PFSK-1 (cell line): ENCODE data around the gene DAPK1.

ENCODE experiments used
- POLR2AphosphoS5 ChIP-seq: IDR thresholded peaks from 2 replicates; pipeline ENCODE4 v1.6.1; 2012; ENCODE audit warnings: low read depth, mild to moderate bottlenecking, control low read depth, low read length, moderate library complexity
- SIN3A ChIP-seq: IDR thresholded peaks from 2 replicates; pipeline ENCODE4 v1.6.1; 2012; ENCODE audit warnings: mild to moderate bottlenecking, low read length, moderate library complexity, borderline replicate concordance; ENCODE audit not compliant: insufficient read depth
- TAF1 ChIP-seq: IDR thresholded peaks from 2 replicates; pipeline ENCODE4 v1.6.1; 2012; ENCODE audit warnings: low read length, control low read depth, borderline replicate concordance; ENCODE audit not compliant: insufficient read depth
- TF ChIP-seq, protein P1 (sequence below), 2 experiments: IDR thresholded peaks; 2 replicates each; pipeline versions ENCODE4 v1.6.1 to v1.8.0; 2011 to 2012; ENCODE audit warnings: low read depth in 2 of 2, low read length in 2 of 2, control low read depth in 1 of 2, inconsistent platforms in 1 of 2, mild to moderate bottlenecking in 1 of 2, moderate library complexity in 1 of 2; ENCODE audit not compliant: insufficient read depth in 1 of 2

DNA sequence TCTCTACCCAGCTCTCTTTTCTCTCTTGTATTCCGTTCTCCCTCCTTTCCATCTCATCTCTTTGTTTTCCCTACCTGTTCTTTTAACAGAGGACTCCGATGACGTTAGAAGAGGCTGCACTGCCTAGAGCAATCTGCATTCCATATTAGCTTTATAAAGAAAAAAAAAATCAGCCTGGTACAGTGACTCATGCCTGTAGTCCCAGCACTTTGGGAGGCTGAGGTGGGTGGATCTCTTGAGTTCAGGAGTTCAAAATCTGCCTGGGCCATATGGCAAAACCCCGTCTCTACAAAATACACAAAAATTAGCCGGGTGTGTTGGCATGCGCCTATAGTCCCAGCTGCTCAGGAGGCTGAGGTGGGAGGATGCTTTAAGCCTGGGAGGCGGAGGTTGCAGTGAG is 49.0 kb downstream of the DAPK1 start:
- TF ChIP-seq, protein P1, sequence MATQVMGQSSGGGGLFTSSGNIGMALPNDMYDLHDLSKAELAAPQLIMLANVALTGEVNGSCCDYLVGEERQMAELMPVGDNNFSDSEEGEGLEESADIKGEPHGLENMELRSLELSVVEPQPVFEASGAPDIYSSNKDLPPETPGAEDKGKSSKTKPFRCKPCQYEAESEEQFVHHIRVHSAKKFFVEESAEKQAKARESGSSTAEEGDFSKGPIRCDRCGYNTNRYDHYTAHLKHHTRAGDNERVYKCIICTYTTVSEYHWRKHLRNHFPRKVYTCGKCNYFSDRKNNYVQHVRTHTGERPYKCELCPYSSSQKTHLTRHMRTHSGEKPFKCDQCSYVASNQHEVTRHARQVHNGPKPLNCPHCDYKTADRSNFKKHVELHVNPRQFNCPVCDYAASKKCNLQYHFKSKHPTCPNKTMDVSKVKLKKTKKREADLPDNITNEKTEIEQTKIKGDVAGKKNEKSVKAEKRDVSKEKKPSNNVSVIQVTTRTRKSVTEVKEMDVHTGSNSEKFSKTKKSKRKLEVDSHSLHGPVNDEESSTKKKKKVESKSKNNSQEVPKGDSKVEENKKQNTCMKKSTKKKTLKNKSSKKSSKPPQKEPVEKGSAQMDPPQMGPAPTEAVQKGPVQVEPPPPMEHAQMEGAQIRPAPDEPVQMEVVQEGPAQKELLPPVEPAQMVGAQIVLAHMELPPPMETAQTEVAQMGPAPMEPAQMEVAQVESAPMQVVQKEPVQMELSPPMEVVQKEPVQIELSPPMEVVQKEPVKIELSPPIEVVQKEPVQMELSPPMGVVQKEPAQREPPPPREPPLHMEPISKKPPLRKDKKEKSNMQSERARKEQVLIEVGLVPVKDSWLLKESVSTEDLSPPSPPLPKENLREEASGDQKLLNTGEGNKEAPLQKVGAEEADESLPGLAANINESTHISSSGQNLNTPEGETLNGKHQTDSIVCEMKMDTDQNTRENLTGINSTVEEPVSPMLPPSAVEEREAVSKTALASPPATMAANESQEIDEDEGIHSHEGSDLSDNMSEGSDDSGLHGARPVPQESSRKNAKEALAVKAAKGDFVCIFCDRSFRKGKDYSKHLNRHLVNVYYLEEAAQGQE (IDR thresholded peaks at IDR 0.05; ENCODE audit: insufficient read depth in 1 of 2, low read depth in 2 of 2, low read length in 2 of 2): no peak
- TF ChIP-seq POLR2AphosphoS5 (no peak), TAF1 (no peak), SIN3A (no peak)
